ENCODE results near the gene SHISA9.

GRCh38 chr16:12868169-12868568, 33.2 kb upstream of the SHISA9 start:
- TF ChIP-seq CTCF (IDR thresholded peaks at IDR 0.05) (no peak), POLR2A (IDR thresholded peaks at IDR 0.05) (no peak)
